ENCODE results near the gene TMEM40. TPM values are rescaled to one million over a fixed set of nuclear protein-coding genes. Genes with fewer than 3 reads are reported as not detected.
A peak's percentile ranks its signal among the peaks of the same experiment; 100 is the strongest.
"Not testable (repeated sequence)": the region's sequence is repeated elsewhere in the genome, so short reads cannot be mapped to it uniquely, and the experiment has no call there.

Gene TMEM40
- total RNA-seq, 3 donors from 2014 or later (not counting 1 experiment from before 2014, with no cell fraction given), result 5.3 to 6.5 TPM; not detected in 1

DNA sequence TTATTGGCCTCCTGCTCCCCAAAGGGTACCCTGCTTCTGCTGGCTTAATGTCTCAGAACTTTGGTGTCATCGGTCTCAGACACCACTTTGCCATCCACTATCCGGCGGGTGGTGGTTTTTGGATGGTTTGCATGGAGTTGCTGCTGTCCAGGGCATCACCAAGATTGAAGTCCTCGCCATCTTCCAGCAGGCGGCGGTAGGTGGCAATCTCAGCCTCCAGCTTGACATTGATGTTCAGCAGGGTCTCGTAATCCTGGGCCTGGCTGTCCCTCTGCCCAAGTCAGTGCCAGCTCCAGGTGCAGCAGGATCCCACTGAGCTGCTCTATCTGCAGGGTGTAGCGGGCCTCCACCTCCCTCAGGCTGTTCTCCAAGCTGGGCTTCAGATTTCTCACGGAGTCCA is 28.3 kb upstream of the TMEM40 start:
- H3K27ac ChIP-seq (ENCODE audit: low read length); H3K4me3 ChIP-seq (ENCODE audit: low read length); H3K9me3 Mint-ChIP-seq; H3K36me3 ChIP-seq (ENCODE audit: control insufficient read depth, insufficient read depth, low read length); H3K27me3 ChIP-seq (ENCODE audit: control insufficient read depth, insufficient read depth, low read length); H3K27ac Mint-ChIP-seq; H3K4me1 Mint-ChIP-seq; H3K36me3 Mint-ChIP-seq; H3K4me1 ChIP-seq (ENCODE audit: control insufficient read depth, insufficient read depth, low read length); H3K9me3 ChIP-seq (ENCODE audit: control insufficient read depth, insufficient read depth, low read length); H3K4me3 Mint-ChIP-seq: not testable (repeated sequence)
- WGBS (ENCODE audit: insufficient coverage), result 65% methylated on average over 8 of the region's 9 CpGs
- intact Hi-C loops (cut with micrococcal nuclease), result loop anchor here (5.0 kb wide), 1 partner anchor 105 kb away; no protein-coding TSS in a partner anchor
- peaks cover 4 to 37% of the 10 kb centered on the region in 2 donors for H3K27me3 Mint-ChIP-seq (ENCODE audit: low read depth in 2 of 2)
- DNase-seq (peak; percentile 38 to 81), ATAC-seq (peak in 2 of 3 donors; percentile 46 to 47)
- TF ChIP-seq, protein P1, sequence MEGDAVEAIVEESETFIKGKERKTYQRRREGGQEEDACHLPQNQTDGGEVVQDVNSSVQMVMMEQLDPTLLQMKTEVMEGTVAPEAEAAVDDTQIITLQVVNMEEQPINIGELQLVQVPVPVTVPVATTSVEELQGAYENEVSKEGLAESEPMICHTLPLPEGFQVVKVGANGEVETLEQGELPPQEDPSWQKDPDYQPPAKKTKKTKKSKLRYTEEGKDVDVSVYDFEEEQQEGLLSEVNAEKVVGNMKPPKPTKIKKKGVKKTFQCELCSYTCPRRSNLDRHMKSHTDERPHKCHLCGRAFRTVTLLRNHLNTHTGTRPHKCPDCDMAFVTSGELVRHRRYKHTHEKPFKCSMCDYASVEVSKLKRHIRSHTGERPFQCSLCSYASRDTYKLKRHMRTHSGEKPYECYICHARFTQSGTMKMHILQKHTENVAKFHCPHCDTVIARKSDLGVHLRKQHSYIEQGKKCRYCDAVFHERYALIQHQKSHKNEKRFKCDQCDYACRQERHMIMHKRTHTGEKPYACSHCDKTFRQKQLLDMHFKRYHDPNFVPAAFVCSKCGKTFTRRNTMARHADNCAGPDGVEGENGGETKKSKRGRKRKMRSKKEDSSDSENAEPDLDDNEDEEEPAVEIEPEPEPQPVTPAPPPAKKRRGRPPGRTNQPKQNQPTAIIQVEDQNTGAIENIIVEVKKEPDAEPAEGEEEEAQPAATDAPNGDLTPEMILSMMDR (IDR thresholded peaks at IDR 0.05), result peak; percentile 21

DNA sequence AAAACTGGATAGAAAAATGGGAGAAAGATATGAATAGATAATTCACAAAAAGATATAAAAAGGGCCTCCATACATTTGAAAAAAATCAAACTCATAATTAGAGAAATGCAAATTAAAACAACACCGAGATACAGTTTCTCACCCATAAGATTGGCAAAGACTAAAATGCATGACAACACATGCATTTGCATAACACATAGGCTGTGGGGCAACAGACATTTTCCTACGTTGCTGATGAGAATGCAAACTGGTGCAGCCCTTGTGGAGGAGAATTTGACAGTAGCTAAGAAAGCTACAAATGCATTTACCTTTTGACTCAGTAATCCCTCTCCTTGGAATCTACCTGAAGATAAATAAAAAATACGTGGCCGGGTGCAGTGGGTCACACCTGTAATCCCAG is 26.0 kb upstream of the TMEM40 start:
- H3K27ac Mint-ChIP-seq, result no peak overlapping the region
- WGBS (ENCODE audit: insufficient coverage), result 84% methylated on average over 3 of the region's 4 CpGs
- no peaks in the 10 kb centered on the region for H3K9me3 Mint-ChIP-seq
- no peak for ATAC-seq
- intact Hi-C loops (cut with micrococcal nuclease), result loop anchor here (5.0 kb wide), 1 partner anchor 107 kb away; no protein-coding TSS in a partner anchor
- no peak overlapping the region for H3K4me3 Mint-ChIP-seq
- Histone ChIP-seq H3K27me3 (ENCODE audit: control insufficient read depth, insufficient read depth, low read length) (peaks cover 3% of the 10 kb centered on the region), H3K36me3 (ENCODE audit: control insufficient read depth, insufficient read depth, low read length) (no peaks in the 10 kb centered on the region), H3K4me1 (ENCODE audit: control insufficient read depth, insufficient read depth, low read length) (no peaks in the 10 kb centered on the region), H3K9me3 (ENCODE audit: control insufficient read depth, insufficient read depth, low read length) (no peaks in the 10 kb centered on the region), H3K4me3 (ENCODE audit: low read length) (no peak overlapping the region), H3K27ac (ENCODE audit: low read length) (no peak overlapping the region)
- TF ChIP-seq, protein P1 (IDR thresholded peaks at IDR 0.05), result no peak
- H3K27me3 Mint-ChIP-seq (ENCODE audit: low read depth in 2 of 2), result peaks cover 13 to 45% of the 10 kb centered on the region in 2 donors
- no peak for DNase-seq
- H3K36me3 Mint-ChIP-seq, result no peaks in the 10 kb centered on the region
- no peaks in the 10 kb centered on the region for H3K4me1 Mint-ChIP-seq

DNA sequence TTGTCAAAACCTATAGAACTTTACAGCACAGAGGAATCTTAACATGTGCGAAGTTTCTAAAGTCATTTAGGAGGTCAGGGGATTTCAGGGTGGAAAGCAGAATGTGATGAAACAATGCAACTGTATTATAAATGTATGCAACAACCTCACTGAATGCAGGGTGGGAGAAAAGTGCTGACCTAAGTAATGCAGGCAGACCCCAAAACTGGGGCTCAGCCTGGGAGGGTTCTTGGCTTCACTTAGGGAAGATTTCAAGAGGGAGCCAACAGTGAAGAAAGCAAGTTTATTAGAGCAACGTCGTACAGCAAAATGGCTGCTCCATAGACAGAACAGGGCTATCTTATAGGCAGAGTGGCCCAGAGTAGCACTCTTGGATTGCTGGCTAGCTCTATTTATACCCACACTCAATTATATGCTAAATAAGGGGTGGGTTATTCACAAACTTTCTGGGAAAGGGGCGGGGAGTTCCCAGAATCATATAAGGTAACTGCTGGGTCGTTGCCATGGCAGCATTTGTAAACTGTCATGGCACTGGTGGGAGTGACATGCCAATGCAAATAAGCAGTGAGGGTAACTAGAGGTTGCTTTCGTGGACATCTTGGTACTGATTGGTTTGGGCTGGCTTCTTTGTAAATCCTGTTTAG is 23.2 kb upstream of the TMEM40 start:
- H3K9me3 ChIP-seq (ENCODE audit: control insufficient read depth, insufficient read depth, low read length), result no peaks in the 10 kb centered on the region
- DNase-seq (no peak), ATAC-seq (no peak)
- intact Hi-C loops (cut with micrococcal nuclease), result no loop called here
- H3K27ac ChIP-seq (ENCODE audit: low read length), result no peak overlapping the region
- WGBS (ENCODE audit: insufficient coverage), result 85% methylated on average over 5 of the region's 6 CpGs
- TF ChIP-seq, protein P1 (IDR thresholded peaks at IDR 0.05), result no peak
- Mint-ChIP-seq H3K9me3 (no peaks in the 10 kb centered on the region), H3K27ac (no peak overlapping the region), H3K27me3 (ENCODE audit: low read depth in 2 of 2) (peaks cover 10 to 45% of the 10 kb centered on the region in 2 donors), H3K4me3 (no peak overlapping the region), H3K36me3 (no peaks in the 10 kb centered on the region), H3K4me1 (no peaks in the 10 kb centered on the region)
- no peaks in the 10 kb centered on the region for H3K36me3 ChIP-seq (ENCODE audit: control insufficient read depth, insufficient read depth, low read length)
- no peak overlapping the region for H3K4me3 ChIP-seq (ENCODE audit: low read length)
- H3K27me3 ChIP-seq (ENCODE audit: control insufficient read depth, insufficient read depth, low read length), result peaks cover 3% of the 10 kb centered on the region
- H3K4me1 ChIP-seq (ENCODE audit: control insufficient read depth, insufficient read depth, low read length), result no peaks in the 10 kb centered on the region

DNA sequence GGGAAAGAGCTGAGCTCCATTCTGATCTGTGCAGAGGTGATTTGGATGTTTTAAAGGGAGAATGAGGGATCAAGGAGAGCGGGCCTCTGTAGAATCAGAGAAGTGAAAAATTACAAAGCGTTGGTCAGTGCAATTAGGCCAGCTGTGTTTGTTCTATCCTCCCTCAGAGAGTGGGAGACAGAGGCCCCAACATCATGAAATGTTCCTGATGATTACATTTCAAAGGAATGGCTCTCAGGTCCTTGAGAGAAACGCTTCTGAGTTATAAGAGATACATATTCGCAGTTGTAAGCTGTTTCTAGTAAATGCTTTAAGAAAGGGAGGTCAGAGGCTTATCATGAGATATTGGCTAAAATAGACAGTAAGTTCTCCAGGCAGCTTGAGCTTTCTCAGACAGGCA is 21.7 kb upstream of the TMEM40 start:
- intact Hi-C loops (cut with micrococcal nuclease), result no loop called here
- H3K36me3 ChIP-seq (ENCODE audit: control insufficient read depth, insufficient read depth, low read length), result no peaks in the 10 kb centered on the region
- Mint-ChIP-seq H3K4me1 (no peaks in the 10 kb centered on the region), H3K27me3 (ENCODE audit: low read depth in 2 of 2) (peaks cover 10 to 36% of the 10 kb centered on the region in 2 donors), H3K27ac (no peak overlapping the region), H3K36me3 (no peaks in the 10 kb centered on the region), H3K4me3 (no peak overlapping the region), H3K9me3 (no peaks in the 10 kb centered on the region)
- H3K4me1 ChIP-seq (ENCODE audit: control insufficient read depth, insufficient read depth, low read length), result no peaks in the 10 kb centered on the region
- peaks cover 3% of the 10 kb centered on the region for H3K27me3 ChIP-seq (ENCODE audit: control insufficient read depth, insufficient read depth, low read length)
- no peaks in the 10 kb centered on the region for H3K9me3 ChIP-seq (ENCODE audit: control insufficient read depth, insufficient read depth, low read length)
- WGBS (ENCODE audit: insufficient coverage), result 87% methylated on average over 4 of the region's 4 CpGs
- no peak overlapping the region for H3K4me3 ChIP-seq (ENCODE audit: low read length)
- TF ChIP-seq, protein P1 (IDR thresholded peaks at IDR 0.05), result no peak
- no peak for DNase-seq
- no peak for ATAC-seq
- no peak overlapping the region for H3K27ac ChIP-seq (ENCODE audit: low read length)
